Retinal pigment epithelial cell (primary cell): ENCODE measurements around the gene SLC22A17.
A peak's percentile ranks its signal among the peaks of the same experiment; 100 is the strongest.
"Not testable (repeated sequence)": the region's sequence is repeated elsewhere in the genome, so short reads cannot be mapped to it uniquely, and the experiment has no call there.

Source experiments
- DNase-seq: peaks from one replicate; pipeline ENCODE4 v3.0.0-alpha.2; 2010; ENCODE audit warnings: low read depth
- H3K4me3 ChIP-seq: 2 replicates; pipeline ENCODE4 v1.5.1; 2011; ENCODE audit warnings: mild to moderate bottlenecking, low read length, control low read depth, moderate library complexity
- TF ChIP-seq, protein P1 (sequence below): conservative IDR thresholded peaks from 2 replicates; pipeline ENCODE4 v1.5.1; 2011; ENCODE audit warnings: low read depth, low read length, control low read depth, inconsistent platforms

Gene SLC22A17

DNA sequence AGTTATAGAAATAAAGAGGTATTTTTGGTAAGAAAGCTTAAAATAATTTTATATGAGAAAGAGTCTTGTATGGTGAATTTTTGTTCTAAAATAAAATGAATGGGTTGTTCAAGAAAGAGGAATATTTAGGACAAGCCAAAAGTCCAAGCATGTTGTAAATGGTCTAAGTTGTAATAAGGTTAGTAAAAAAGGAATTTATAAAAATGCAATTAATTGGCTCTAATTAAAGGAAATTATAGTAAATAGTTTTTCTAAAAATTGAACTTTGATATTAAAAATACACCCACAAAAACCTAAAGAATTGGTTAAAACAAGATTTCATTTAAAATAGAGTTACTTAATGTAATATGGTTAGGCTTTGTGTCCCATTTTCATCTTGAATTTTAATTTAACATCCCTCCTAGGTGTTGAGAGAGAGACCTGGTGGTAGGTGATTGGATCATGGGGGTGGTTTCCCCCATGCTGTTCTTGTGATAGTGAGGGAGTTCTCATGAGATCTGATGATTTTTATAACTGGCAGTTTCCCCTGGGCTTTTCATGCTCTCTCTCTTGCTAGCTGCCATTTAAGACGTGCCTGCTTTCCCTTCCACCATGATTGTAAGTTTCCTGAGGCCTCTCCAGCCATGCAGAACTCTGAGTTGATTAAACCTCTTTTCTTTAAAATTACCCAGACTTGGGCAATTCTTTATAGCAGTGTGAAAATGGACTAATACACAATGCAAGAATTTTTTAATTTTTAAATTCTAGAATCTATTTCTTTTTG is 13.0 kb downstream of the SLC22A17 start:
- DNase-seq: no peak
- TF ChIP-seq, protein P1, sequence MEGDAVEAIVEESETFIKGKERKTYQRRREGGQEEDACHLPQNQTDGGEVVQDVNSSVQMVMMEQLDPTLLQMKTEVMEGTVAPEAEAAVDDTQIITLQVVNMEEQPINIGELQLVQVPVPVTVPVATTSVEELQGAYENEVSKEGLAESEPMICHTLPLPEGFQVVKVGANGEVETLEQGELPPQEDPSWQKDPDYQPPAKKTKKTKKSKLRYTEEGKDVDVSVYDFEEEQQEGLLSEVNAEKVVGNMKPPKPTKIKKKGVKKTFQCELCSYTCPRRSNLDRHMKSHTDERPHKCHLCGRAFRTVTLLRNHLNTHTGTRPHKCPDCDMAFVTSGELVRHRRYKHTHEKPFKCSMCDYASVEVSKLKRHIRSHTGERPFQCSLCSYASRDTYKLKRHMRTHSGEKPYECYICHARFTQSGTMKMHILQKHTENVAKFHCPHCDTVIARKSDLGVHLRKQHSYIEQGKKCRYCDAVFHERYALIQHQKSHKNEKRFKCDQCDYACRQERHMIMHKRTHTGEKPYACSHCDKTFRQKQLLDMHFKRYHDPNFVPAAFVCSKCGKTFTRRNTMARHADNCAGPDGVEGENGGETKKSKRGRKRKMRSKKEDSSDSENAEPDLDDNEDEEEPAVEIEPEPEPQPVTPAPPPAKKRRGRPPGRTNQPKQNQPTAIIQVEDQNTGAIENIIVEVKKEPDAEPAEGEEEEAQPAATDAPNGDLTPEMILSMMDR: no peak
- no peak overlapping the region for H3K4me3 ChIP-seq

DNA sequence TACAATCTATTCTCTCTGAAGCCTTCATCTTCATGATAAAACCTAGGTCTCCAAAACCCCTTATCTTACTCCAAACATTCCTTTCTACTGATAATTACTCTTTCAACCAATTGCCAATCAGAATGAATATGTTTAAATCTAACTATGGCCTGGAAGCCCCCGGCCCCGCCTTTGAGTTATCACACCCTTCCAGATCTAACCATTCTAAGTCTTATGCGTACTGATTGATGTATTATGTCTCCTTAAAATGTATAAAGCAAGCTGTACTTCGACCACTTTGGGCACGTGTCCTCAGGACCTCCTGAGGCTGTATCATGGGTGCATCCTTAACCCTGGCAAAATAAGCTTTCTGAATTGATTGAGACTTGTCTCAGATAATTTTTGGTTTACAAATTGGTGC is 17.1 kb downstream of the SLC22A17 start:
- TF ChIP-seq, protein P1: no peak
- no peak overlapping the region for H3K4me3 ChIP-seq
- DNase-seq: no peak

DNA sequence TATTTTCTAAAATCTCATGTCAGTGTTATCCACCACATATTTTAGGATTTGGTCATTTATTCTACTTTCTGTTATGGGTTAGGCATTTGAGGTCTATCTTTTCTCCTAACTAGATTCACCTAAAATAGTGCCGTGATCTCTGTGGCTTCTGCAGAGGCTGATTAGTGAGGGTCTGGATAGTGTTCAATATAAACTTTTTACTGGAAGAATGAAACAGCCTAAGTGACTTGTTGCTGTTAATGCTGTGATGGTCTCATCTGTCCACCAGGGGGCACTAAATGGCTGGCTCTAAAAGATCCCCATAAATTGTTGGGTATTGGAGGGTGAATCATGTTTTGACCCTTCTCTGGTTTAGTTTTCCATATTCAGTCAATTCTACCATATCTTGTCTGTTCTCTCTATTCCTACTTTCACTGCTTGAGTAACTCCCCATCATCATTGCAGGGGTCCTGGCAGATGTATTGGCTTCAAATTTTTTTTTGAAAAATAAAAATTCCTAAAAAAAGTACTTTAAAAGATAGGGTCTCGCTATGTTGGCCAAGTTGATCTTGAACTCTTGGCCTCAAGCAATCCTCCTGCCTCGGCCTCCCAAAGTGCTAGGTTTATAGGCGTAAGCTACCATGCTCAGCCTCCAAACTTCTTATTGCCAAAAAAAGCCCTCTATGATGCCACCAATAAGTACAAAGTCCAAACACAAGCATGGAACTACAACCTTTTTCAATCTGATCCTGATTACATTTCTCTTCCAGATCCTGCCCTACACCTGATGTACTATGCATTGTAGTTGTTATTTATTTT is 24.5 kb downstream of the SLC22A17 start:
- peak; percentile 31 for DNase-seq
- TF ChIP-seq, protein P1: peak; percentile 89

DNA sequence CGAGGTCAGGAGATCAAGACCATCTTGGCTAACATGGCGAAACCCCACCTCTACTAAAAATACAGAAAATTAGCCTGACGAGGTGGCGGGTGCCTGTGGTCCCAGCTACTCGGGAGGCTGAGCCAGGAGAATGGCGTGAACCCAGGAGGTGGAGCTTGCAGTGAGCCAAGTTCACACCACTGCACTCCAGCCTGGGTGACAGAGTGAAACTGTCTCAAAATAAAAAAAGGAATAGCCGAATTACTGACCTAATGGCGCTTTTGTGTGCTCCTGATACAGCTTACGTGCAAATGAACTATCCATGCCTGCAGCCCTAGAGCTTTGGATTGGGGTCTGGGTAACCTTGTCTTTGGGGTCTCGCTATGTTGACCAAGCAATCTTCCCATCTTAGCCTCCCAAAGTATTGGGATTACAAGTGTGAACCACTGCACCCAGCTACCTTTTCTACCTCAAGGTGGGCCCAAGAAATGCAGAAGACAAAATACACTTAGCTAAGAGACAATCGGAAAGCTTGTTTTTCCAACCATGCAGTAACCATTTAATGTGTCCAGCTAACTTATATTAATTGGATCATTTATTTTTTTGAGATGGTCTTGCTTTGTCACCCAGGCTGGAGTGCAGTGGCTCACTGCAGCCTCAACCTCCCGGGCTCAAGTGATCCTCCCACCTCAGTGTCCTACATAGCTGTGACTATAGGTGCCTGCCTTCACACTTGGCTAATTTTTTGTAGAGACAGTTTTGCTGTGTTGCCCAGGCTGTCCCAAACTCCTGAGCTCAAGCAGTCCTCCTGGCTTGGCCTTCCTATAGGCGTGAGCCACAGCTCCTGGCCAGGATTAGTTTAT is 26.0 kb downstream of the SLC22A17 start:
- DNase-seq: no peak
- no peak overlapping the region for H3K4me3 ChIP-seq
- TF ChIP-seq, protein P1: no peak

More for the DNA sequence above, 24.5 kb downstream of the SLC22A17 start:
- no peak overlapping the region for H3K4me3 ChIP-seq

DNA sequence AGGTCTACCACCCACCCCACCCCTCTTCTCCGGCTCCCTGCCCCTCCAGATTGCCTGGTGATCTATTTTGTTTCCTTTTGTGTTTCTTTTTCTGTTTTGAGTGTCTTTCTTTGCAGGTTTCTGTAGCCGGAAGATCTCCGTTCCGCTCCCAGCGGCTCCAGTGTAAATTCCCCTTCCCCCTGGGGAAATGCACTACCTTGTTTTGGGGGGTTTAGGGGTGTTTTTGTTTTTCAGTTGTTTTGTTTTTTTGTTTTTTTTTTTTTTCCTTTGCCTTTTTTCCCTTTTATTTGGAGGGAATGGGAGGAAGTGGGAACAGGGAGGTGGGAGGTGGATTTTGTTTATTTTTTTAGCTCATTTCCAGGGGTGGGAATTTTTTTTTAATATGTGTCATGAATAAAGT is 26.9 kb downstream of the SLC22A17 start:
- not testable (repeated sequence) for DNase-seq, H3K4me3 ChIP-seq

DNA sequence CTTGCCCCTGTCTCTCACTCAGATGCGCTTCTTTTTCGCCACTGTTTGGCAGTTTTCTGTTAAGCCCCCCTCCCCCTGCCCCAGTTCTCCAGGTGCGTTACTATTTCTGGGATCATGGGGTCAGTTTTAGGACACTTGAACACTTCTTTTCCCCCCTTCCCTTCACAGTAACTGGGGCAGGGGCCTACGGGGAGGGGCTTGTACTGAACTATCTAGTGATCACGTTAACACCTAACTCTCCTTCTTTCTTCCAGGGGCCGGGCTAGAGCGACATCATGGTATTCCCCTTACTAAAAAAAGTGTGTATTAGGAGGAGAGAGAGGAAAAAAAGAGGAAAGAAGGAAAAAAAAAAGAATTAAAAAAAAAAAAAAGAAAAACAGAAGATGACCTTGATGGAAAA is 27.7 kb downstream of the SLC22A17 start:
- DNase-seq: no peak
- TF ChIP-seq, protein P1: no peak
- no peak overlapping the region for H3K4me3 ChIP-seq

DNA sequence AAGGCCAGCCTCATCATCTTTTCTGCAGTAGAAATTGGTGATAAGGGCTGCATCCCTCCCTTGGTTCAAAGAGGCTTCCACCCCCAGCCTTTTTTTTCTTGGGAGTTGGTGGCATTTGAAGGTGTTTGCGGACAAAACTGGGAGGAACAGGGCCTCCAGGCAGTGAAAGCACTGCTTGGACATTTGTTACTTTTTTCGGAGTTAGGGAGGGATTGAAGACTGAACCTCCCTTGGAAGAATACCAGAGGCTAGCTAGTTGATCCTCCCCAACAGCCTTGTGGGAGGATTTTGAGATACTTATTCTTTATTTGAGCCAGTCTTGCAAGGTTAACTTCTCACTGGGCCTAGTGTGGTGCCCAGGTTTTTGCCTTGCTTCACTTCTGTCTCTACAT is 28.2 kb downstream of the SLC22A17 start:
- TF ChIP-seq, protein P1: no peak
- DNase-seq: no peak
- H3K4me3 ChIP-seq: no peak overlapping the region
